ENCODE measurements around the gene ZIK1.

The ZIK1 gene

GRCh38 chr19:57613941-57614743 lies 30.2 kb downstream of the ZIK1 start, which contains the start of gene ZNF134:
ZNF134 (plus strand) TSS chr19:57614242; CDS start chr19:57619469, 5,227 bp downstream.
- DNase-seq, result peak; percentile 73

DNA sequence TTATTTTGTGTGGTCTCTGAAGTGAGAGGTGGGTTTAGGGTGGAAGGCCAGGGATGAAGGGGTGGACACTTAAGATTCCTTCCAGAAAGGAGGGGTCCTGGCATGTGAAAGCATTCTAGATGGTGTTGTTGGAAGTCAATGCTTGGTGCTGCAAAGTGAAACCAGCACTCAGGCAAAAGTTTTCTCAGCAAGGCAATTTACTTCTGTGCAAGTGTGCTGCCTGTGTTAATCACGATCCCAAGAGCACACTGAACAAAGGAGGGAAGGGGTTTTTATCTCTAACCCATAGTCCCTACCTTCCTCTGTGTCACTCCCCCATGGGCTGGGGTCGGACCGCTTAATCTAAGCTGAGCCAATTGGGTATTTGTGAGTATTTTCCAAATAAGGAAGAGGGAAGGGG lies 31.4 kb downstream of the ZIK1 start:
- no peak for DNase-seq

DNA sequence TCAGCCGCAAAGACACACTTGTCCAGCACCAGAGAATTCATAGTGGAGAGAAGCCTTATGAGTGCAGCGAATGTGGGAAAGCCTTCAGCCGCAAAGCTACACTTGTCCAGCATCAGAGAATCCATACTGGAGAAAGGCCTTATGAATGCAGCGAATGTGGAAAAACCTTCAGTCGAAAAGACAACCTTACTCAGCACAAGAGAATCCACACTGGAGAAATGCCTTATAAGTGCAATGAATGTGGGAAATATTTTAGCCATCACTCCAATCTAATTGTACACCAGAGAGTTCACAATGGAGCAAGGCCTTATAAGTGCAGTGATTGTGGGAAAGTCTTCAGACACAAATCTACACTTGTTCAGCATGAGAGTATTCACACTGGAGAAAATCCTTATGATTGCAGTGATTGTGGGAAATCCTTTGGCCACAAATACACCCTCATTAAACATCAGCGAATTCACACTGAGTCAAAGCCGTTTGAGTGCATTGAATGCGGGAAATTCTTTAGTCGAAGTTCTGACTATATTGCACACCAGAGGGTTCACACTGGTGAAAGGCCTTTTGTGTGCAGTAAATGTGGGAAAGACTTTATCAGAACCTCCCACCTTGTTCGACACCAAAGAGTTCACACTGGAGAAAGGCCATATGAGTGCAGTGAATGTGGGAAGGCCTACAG lies 36.9 kb downstream of the ZIK1 start:
- no peak for DNase-seq

DNA sequence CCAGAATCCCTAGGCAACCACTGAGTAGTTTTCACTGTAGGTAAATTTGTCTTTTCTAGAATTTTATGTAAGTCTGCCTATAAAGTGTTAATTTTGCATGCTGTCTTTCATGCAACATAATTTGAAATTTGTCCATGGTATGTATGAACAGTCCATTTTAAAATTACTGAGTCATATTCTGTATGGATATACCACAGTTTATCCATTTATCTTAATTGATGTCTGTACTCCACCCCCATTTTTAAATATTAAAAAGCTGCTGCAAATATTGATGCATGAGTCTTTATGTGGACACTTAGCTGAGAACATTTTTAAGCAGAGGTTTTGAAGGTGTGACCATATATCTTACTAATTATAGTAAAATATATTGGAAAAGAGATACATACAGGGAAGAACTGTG lies 39.1 kb downstream of the ZIK1 start:
- DNase-seq, result no peak

DNA sequence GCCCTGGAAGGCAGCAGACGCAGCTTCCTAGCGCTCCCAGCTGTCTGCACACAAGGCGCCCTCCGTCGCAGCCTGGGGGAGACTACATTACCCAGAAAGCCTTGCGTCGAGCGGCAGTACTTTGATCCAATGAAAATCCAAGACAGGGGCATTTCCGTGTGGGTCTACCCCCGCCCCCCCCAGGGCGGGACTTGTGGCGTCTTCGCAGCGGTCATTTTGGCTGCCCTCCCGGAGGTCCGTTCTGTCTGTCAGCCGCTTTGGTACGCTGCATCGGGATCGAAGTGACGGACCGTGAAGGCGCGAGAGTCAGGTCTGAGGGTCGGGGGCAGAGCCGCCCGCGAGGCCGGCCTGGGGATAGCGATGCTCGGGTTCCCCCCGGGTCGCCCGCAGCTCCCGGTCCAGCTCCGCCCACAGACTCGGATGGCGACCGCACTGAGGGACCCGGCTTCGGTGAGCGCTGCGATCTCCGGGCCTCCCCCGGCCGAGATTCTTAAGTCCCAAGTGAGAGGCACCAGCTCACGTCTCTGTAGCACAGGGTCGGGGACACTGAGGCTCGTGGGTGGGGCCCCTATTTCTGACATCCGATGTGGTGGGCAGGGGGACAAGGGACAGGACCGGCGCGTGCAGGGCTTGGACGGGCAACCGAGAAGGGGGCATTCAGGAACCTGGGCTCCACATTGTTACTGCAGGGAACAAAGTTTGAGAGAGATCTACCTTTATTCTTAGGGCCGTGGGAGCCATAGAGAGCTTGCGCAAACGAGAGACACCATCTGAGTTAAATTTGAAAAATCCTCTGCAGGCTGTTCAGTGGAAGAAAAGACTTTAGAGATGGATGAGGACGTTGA lies 49.3 kb downstream of the ZIK1 start, which contains the start of gene ZNF211:
ZNF211 (plus strand) TSS at position 182 of the 845 bp plus-strand sequence; CDS start at position 361, 179 bp downstream.
- DNase-seq, result peak; percentile 76

DNA sequence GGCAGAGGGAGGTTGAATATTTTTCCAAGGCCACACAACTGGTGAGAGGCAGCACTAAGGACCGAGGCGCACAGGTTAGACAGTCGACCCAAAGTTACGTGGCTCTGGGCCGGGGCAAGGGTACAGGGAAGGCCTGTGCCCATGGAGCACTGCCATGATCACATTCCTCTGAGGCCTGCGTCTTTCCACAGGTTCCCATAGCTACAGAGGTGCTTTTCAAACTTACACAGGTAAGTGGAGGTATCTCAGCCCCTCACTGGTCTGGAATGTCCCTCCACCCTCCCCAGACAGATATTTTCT lies 49.8 kb downstream of the ZIK1 start:
- no peak for DNase-seq

DNA sequence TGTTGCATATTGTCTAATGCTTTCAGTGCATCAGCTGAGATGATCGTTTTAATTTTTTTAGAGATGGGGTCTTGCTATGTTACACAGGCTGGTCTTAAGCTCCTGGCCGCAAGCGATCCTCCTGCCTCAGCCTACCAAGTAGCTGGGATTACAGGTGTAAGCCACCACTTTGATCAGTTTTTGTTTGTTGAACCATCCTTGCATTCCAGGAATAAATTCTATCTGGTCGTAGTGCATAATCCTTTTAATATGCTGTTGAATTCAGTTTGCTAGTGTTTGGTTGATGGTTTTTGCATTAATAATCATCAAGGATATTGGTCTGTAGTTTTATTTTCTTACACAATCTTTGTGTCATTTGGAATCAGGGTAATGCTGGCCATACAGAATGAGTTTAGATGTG lies 53.4 kb downstream of the ZIK1 start:
- no peak for DNase-seq

DNA sequence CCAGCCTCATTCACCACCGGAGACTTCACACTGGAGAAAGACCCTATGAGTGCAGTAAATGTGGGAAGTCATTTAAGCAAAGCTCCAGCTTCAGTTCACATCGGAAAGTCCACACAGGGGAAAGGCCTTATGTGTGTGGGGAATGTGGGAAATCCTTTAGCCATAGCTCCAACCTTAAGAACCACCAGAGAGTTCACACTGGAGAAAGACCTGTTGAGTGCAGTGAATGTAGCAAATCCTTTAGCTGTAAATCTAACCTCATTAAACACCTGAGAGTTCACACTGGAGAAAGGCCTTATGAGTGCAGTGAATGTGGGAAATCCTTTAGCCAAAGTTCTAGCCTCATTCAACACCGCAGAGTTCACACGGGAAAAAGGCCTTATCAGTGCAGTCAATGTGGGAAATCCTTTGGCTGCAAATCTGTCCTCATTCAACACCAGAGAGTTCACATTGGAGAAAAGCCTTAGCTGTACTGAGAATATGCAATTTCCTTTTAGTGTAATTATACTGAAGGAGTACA lies 57.8 kb downstream of the ZIK1 start:
- DNase-seq, result no peak

- DNase-seq, result peak; percentile 27
Measured at GRCh38 chr19:57642396-57643046, 58.6 kb downstream of the ZIK1 start.

Data from DMS79 (cell line).